ENCODE data around the gene CLSTN3. TPM values are rescaled to one million over a fixed set of nuclear protein-coding genes. Genes with fewer than 3 reads are reported as not detected.

The CLSTN3 gene
- total and polyA plus RNA-seq, 2 experiments from 2014 or later = 5.0 to 46.9 TPM

- Mint-ChIP-seq H3K27me3 (ENCODE audit: insufficient read depth, low read depth, poor library complexity) (peaks cover 9% of the 10 kb centered on the region), H3K4me1 (peaks cover 8% of the 10 kb centered on the region; the same call in 2 of the 3 replicates), H3K27ac (no peak overlapping the region), H3K9me3 (peaks cover 7% of the 10 kb centered on the region; the same call in 2 of the 3 replicates), H3K4me3 (no peak overlapping the region), H3K36me3 (ENCODE audit: low read depth) (peaks cover 25% of the 10 kb centered on the region)
- Histone ChIP-seq H3K27ac (ENCODE audit: low read depth) (no peak overlapping the region), H3K4me3 (no peak overlapping the region), H3F3A (replicated peaks; ENCODE audit: low read depth) (no peaks in the 10 kb centered on the region), H3K79me2 (replicated peaks; ENCODE audit: insufficient read depth) (0 out of 2 replicates have a peak, but pooled peaks cover 6% of the 10 kb centered on the region), H3K9me2 (ENCODE audit: insufficient read depth) (no peaks in the 10 kb centered on the region), H3K27me3 (ENCODE audit: insufficient read depth) (no peaks in the 10 kb centered on the region), H2AFZ (no peak overlapping the region), H4K20me1 (replicated peaks; ENCODE audit: insufficient read depth) (no peaks in the 10 kb centered on the region; the same call in none of the 2 replicates), H3K4me2 (no peak overlapping the region), H3K4me1 (ENCODE audit: insufficient read depth) (no peaks in the 10 kb centered on the region), H3K36me3 (ENCODE audit: insufficient read depth) (no peaks in the 10 kb centered on the region)
- TF ChIP-seq CTCF (conservative IDR thresholded peaks at IDR 0.05; ENCODE audit: low read depth in 2 of 2) = no peak
- no peak for TF ChIP-seq EZH2 (IDR thresholded peaks at IDR 0.05; ENCODE audit: low read depth, unreplicated experiment)
- TF ChIP-seq ZNF462 (CRISPR knock-in tag; IDR thresholded peaks at IDR 0.05) = no peak
- no peak for TF ChIP-seq STAT1 (IDR thresholded peaks at IDR 0.05; ENCODE audit: unreplicated experiment)
- TF ChIP-seq POLR2AphosphoS5 (IDR thresholded peaks at IDR 0.05; ENCODE audit: low read depth) = no peak
- TF ChIP-seq NANOG (IDR thresholded peaks at IDR 0.05; ENCODE audit: borderline replicate concordance) = no peak
- TF ChIP-seq EZH2phosphoT487 (IDR thresholded peaks at IDR 0.05; ENCODE audit: unreplicated experiment) = no peak
- no peak for TF ChIP-seq JUNB (IDR thresholded peaks at IDR 0.05; ENCODE audit: unreplicated experiment)
- no peak for TF ChIP-seq ZNF114 (CRISPR knock-in tag; IDR thresholded peaks at IDR 0.05)
- TF ChIP-seq ZNF331 (CRISPR knock-in tag; IDR thresholded peaks at IDR 0.05; ENCODE audit: low read depth) = no peak
- TF ChIP-seq CREB1 (CRISPR knock-in tag; IDR thresholded peaks at IDR 0.05; ENCODE audit: low read depth) = no peak
- no peak for TF ChIP-seq REST (IDR thresholded peaks at IDR 0.05; ENCODE audit: unreplicated experiment)
- no peak for TF ChIP-seq ETS1 (IDR thresholded peaks at IDR 0.05)
- ATAC-seq = no peak
- no peak for DNase-seq (ENCODE audit: low spot score)
These were observed 29.0 kb upstream of the CLSTN3 start for GRCh38 chr12:7101047-7101693.
